HepG2 (cell line): ENCODE results near the gene IQCK. TPM values are rescaled to one million over a fixed set of nuclear protein-coding genes. Genes with fewer than 3 reads are reported as not detected.

Experiments
- ATAC-seq: fragments of 200-7000 bp; cut with Tn5 transposase; 3 replicates; pipeline ENCODE4 v1.9.1; 2020; ENCODE audit warnings: mild to moderate bottlenecking, moderate library complexity
- BruUV-seq: library from RNA; stranded (reverse); fragments of 400-500 nt; replicated peaks from 2 replicates; lab custom pipeline; 2021; lab: Mats Ljungman, UMichigan
- CTCF ChIA-PET: fragments of 300-600 bp; formaldehyde crosslinking; extraction: SDS; loops from one replicate; lab custom pipeline; 2021; ENCODE audit warnings: low total read pairs, inconsistent platforms, low intra/inter-chr PET ratio; lab: Yijun Ruan, JAX
- POLR2A ChIA-PET: fragments of 350-600 bp; sonication (Branson Sonifier 250); formaldehyde crosslinking; loops from one replicate; lab custom pipeline; 2020; ENCODE audit warnings: antibody characterized with exemption, inconsistent platforms; lab: Yijun Ruan, JAX
- DNase-seq: peaks from one replicate; pipeline ENCODE4 v3.0.0-alpha.2; 2015; ENCODE audit warnings: low spot score
- FAIRE-seq: peaks from 3 replicates; lab custom pipeline; 2011; peaks lifted over from hg19 to GRCh38; lab: Jason Lieb, UNC
- H2AFZ ChIP-seq: one replicate; pipeline ENCODE4 v1.6.1; 2011; ENCODE audit warnings: low read length, inconsistent platforms
- H3K27ac ChIP-seq: fragments of 300-600 bp; 3 replicates; pipeline ENCODE4 v1.8.0; 2011; ENCODE audit warnings: mixed run types, mild to moderate bottlenecking, mixed read lengths, low read length, inconsistent platforms; ENCODE audit not compliant: insufficient read depth; ENCODE audit errors: extremely low read length
- H3K27me3 ChIP-seq, 2 experiments: fragments of 200-600 bp in 1 of 2; 2 replicates in 1 of 2; 3 replicates in 1 of 2; pipeline versions ENCODE4 v1.6.0 to v1.8.0; 2011; ENCODE audit warnings: low read length in 2 of 2, mild to moderate bottlenecking in 2 of 2, moderate library complexity in 2 of 2, inconsistent platforms in 1 of 2; ENCODE audit not compliant: insufficient read depth in 2 of 2, control insufficient read depth in 1 of 2
- H3K36me3 ChIP-seq, 2 experiments: fragments of 200-600 bp in 1 of 2; replicated peaks in 1 of 2; 2 replicates in 1 of 2; 3 replicates in 1 of 2; pipeline versions ENCODE4 v1.5.1 to v1.8.0; 2011; ENCODE audit warnings: low read length in 2 of 2, inconsistent platforms in 1 of 2; ENCODE audit not compliant: insufficient read depth in 2 of 2, control insufficient read depth in 1 of 2
- H3K4me1 ChIP-seq: 2 replicates; pipeline ENCODE4 v1.5.1; 2012; ENCODE audit warnings: low read length, inconsistent platforms; ENCODE audit not compliant: insufficient read depth
- H3K4me2 ChIP-seq: 2 replicates; pipeline ENCODE4 v1.6.0; 2011; ENCODE audit warnings: low read depth, low read length, inconsistent platforms
- H3K4me3 ChIP-seq, 3 experiments: fragments of 200-600 bp in 1 of 3; sonication (generic), shearing (Covaris generic) in 1 of 3; replicated peaks in 1 of 3; 2 replicates each; pipeline ENCODE4 v1.5.1; 2011 to 2016; ENCODE audit warnings: low read length in 3 of 3, inconsistent platforms in 2 of 3, low read depth in 2 of 3, mild to moderate bottlenecking in 2 of 3, control low read depth in 1 of 3, mixed read lengths in 1 of 3; ENCODE audit not compliant: insufficient read depth in 1 of 3
- H3K79me2 ChIP-seq: one replicate; pipeline ENCODE4 v1.6.1; 2011; ENCODE audit warnings: low read length, inconsistent platforms; ENCODE audit not compliant: insufficient read depth
- H3K9ac ChIP-seq: 2 replicates; pipeline ENCODE4 v1.6.0; 2011; ENCODE audit warnings: mild to moderate bottlenecking, low read depth, low read length, inconsistent platforms; ENCODE audit not compliant: insufficient read depth
- H3K9me3 ChIP-seq: 2 replicates; pipeline ENCODE4 v1.5.1; 2012; ENCODE audit warnings: mild to moderate bottlenecking, low read length
- H4K20me1 ChIP-seq: 2 replicates; pipeline ENCODE4 v1.6.0; 2011; ENCODE audit warnings: inconsistent platforms, mild to moderate bottlenecking, low read length, moderate library complexity; ENCODE audit not compliant: insufficient read depth
- ATF7-NPFF ChIP-seq: sonication (generic); formaldehyde crosslinking; IDR thresholded peaks from 2 replicates; pipeline ENCODE4 v1.8.1; 2023; ENCODE audit warnings: mild to moderate bottlenecking, low read depth, missing genetic modification reagents, moderate library complexity
- CREB1 ChIP-seq, 2 experiments: fragments of 450-650 bp in 1 of 2; IDR thresholded peaks; 2 replicates each; pipeline ENCODE4 v1.6.1; 2016 to 2017; ENCODE audit warnings: control low read depth in 1 of 2, mild to moderate bottlenecking in 1 of 2, missing compliant biosample characterization in 1 of 2, missing genetic modification characterization in 1 of 2
- DDIT3 ChIP-seq: sonication (generic); formaldehyde crosslinking; IDR thresholded peaks from 2 replicates; pipeline ENCODE4 v1.4.0; 2020; ENCODE audit warnings: mild to moderate bottlenecking, missing genetic modification reagents
- FOXM1 ChIP-seq: sonication (generic); formaldehyde crosslinking; IDR thresholded peaks from 2 replicates; pipeline ENCODE4 v1.5.0; 2020; ENCODE audit warnings: missing genetic modification reagents
- IRF2 ChIP-seq: IDR thresholded peaks from 2 replicates; pipeline ENCODE4 v1.6.1; 2018; ENCODE audit warnings: missing genetic modification reagents, missing compliant biosample characterization
- KDM5B ChIP-seq: sonication (generic); formaldehyde crosslinking; IDR thresholded peaks from 2 replicates; pipeline ENCODE4 v1.4.0; 2020; ENCODE audit warnings: missing genetic modification reagents, mild to moderate bottlenecking, borderline replicate concordance
- MAFK ChIP-seq, 2 experiments: IDR thresholded peaks in 1 of 2; conservative IDR thresholded peaks in 1 of 2; 2 replicates each; pipeline ENCODE4 v1.6.1; 2011; ENCODE audit warnings: improper control_type of control experiment in 2 of 2, low read length in 2 of 2
- MBNL3 ChIP-seq: fragments of 250-450 bp; sonication (Bioruptor Pico); conservative IDR thresholded peaks from 2 replicates; pipeline ENCODE4 v1.8.0; 2022; ENCODE audit warnings: mild to moderate bottlenecking, inconsistent platforms
- MTERF4 ChIP-seq: sonication (generic); formaldehyde crosslinking; IDR thresholded peaks from 2 replicates; pipeline ENCODE4 v1.8.0; 2023; ENCODE audit warnings: mild to moderate bottlenecking, missing genetic modification reagents
- POLR2A ChIP-seq, 2 experiments: IDR thresholded peaks; 2 replicates each; pipeline ENCODE4 v1.6.1; 2011; ENCODE audit warnings: low read depth in 2 of 2, low read length in 2 of 2, mild to moderate bottlenecking in 1 of 2, moderate library complexity in 1 of 2; ENCODE audit not compliant: insufficient read depth in 1 of 2
- ZBTB10 ChIP-seq: sonication (generic); formaldehyde crosslinking; IDR thresholded peaks from 2 replicates; pipeline ENCODE4 v1.4.0; 2020; ENCODE audit warnings: missing genetic modification reagents, borderline replicate concordance
- ZEB1 ChIP-seq: IDR thresholded peaks from 2 replicates; pipeline ENCODE4 v1.6.1; 2012; ENCODE audit warnings: mild to moderate bottlenecking, low read depth, inconsistent platforms; ENCODE audit not compliant: insufficient replicate concordance
- ZNF282 ChIP-seq: fragments of 450-650 bp; IDR thresholded peaks from 2 replicates; pipeline ENCODE4 v1.6.1; 2018; ENCODE audit not compliant: partially characterized antibody
- ZNF484 ChIP-seq: sonication (generic); formaldehyde crosslinking; IDR thresholded peaks from 2 replicates; pipeline ENCODE4 v1.5.1; 2020; ENCODE audit warnings: mild to moderate bottlenecking, low read depth, missing genetic modification reagents, borderline replicate concordance
- ZNF562 ChIP-seq: sonication (generic); formaldehyde crosslinking; IDR thresholded peaks from 2 replicates; pipeline ENCODE4 v1.8.0; 2022; ENCODE audit warnings: missing genetic modification reagents, borderline replicate concordance
- ZNF737 ChIP-seq: sonication (generic); formaldehyde crosslinking; IDR thresholded peaks from 2 replicates; pipeline ENCODE4 v1.5.0; 2020; ENCODE audit warnings: missing genetic modification reagents, mild to moderate bottlenecking, borderline replicate concordance
- ZNF768 ChIP-seq: sonication (generic); formaldehyde crosslinking; IDR thresholded peaks from 2 replicates; pipeline ENCODE4 v1.4.0; 2020; ENCODE audit warnings: missing genetic modification reagents
- WGBS: methylation state at CpG from one replicate; pipeline ENCODE4 v1.1.6; 2017; ENCODE audit warnings: low lambda C conversion rate; 5-methylcytosine and 5-hydroxymethylcytosine counted together
- in situ Hi-C: cut with HindIII; loops from 2 replicates; pipeline ENCODE4 v1.10.0; 2017; ENCODE audit warnings: low pct_unique_long_range_greater_than_20kb; ENCODE audit not compliant: extremely low pct_ligation_motif_present
- intact Hi-C: fragments of 100-400 bp; cut with micrococcal nuclease; formaldehyde crosslinking; loops from one replicate; pipeline ENCODE4 v1.10.0; 2022; ENCODE audit not compliant: unreplicated experiment
- polyA plus RNA-seq, 8 experiments: library from polyadenylated mRNA; depleted of rRNA in 3 of 8; stranded (reverse) in 7 of 8; unstranded in 1 of 8; fragments of >200 nt; fragmentation: Illumina TruSeq in 4 of 8; extraction: Trizol in 4 of 8; gene quantifications; 2 replicates each; pipeline versions ENCODE4 v1.2.1 to v1.2.3, GENCODE V29; 2011 to 2016; ENCODE audit warnings: low read depth in 4 of 8, missing spikeins in 1 of 8, mixed read lengths in 1 of 8; ENCODE audit not compliant: insufficient read depth in 1 of 8
- total RNA-seq, 5 experiments: library from RNA; depleted of rRNA; stranded (reverse); fragments of >200 nt; fragmentation: Illumina TruSeq; extraction: Trizol; gene quantifications; 2 replicates each; pipeline ENCODE4 v1.2.3, GENCODE V29; 2016; ENCODE audit warnings: low read depth in 1 of 5

The IQCK gene
- total and polyA plus RNA-seq, 2 of the 13 experiments (the other 11 are each of a cell fraction or from before 2014, with no cell fraction given), result 5.1 to 7.3 TPM

GRCh38 chr16:19824216-19824615 lies 106.1 kb downstream of the IQCK start:
- in situ Hi-C loops, result no loop called here
- TF ChIP-seq DDIT3 (CRISPR knock-in tag) (no peak), ZNF484 (CRISPR knock-in tag) (no peak), ATF7-NPFF (CRISPR knock-in tag) (no peak), POLR2A (IDR thresholded peaks at IDR 0.05; ENCODE audit: insufficient read depth in 1 of 2, low read depth in 2 of 2, low read length in 2 of 2) (no peak), MAFK (conservative IDR thresholded peaks at IDR 0.05 in 1 of 2, IDR thresholded peaks at IDR 0.05 in 1 of 2; ENCODE audit: low read length in 2 of 2) (no peak), MBNL3 (no peak), ZNF562 (CRISPR knock-in tag) (no peak), MTERF4 (no peak), ZBTB10 (CRISPR knock-in tag) (no peak), IRF2 (no peak), CREB1 (IDR thresholded peaks at IDR 0.05) (no peak), CREB1 (CRISPR knock-in tag; IDR thresholded peaks at IDR 0.05) (no peak), FOXM1 (CRISPR knock-in tag) (no peak), ZNF282 (no peak), ZNF768 (CRISPR knock-in tag) (no peak), ZEB1 (no peak), ZNF737 (no peak), KDM5B (no peak)

More at GRCh38 chr16:19824216-19824615, 106.1 kb downstream of the IQCK start:
- Histone ChIP-seq H3K4me1 (0 out of 2 replicates have a peak, but pooled peaks cover 5% of the 10 kb centered on the region), H3K4me3 (no peak overlapping the region), H3K27ac (no peak overlapping the region), H4K20me1 (no peaks in the 10 kb centered on the region), H3K36me3 (no peaks in the 10 kb centered on the region), H3K9me3 (no peaks in the 10 kb centered on the region), H3K9ac (no peak overlapping the region), H2AFZ (no peak overlapping the region), H3K27me3 (no peaks in the 10 kb centered on the region), H3K79me2 (no peaks in the 10 kb centered on the region), H3K4me2 (no peak overlapping the region)
- POLR2A ChIA-PET, result no interaction called here
- CTCF ChIA-PET, result no interaction called here
- no TSS peak for BruUV-seq
- WGBS, result 76% methylated on average over 5 of the region's 5 CpGs
- FAIRE-seq (no peak), ATAC-seq (no peak), DNase-seq (no peak)
- intact Hi-C loops, result no loop called here
